Stimulated activated CD4-positive, alpha-beta T cell treated with anti-CD3 and anti-CD28 coated beads, Interleukin-4, amount 100 ng/mL, for 48 hours (primary cell): Measurements from ENCODE around the gene DPYD.
"Not testable (repeated sequence)": the region's sequence is repeated elsewhere in the genome, so short reads cannot be mapped to it uniquely, and the experiment has no call there.

ENCODE experiments used
- DNase-seq, 2 donors: peaks; one replicate each; pipeline ENCODE4 v3.0.0-alpha.2; 2020; ENCODE audit warnings: low read depth in 2 of 2

DPYD gene

DNA sequence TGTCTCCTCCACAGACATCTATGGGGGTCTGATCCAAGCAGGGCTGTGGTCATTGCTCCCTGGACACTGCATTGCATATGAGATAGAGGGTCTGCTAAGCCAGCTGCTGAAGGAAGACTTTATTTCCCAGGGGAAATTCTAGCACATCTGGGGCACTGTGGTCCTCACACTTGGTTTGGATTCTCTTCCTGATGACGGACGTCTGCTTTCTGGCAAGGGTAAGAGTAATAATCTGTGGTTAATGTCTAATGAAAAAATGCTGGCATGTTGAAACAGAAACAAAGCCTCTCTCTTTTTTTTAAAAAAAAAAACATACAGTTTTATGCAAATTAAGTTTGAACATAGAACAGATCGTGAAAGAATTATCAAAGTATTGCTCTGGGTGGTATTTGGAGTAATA, 553.9 kb downstream of the DPYD start:
- DNase-seq = no peak

DNA sequence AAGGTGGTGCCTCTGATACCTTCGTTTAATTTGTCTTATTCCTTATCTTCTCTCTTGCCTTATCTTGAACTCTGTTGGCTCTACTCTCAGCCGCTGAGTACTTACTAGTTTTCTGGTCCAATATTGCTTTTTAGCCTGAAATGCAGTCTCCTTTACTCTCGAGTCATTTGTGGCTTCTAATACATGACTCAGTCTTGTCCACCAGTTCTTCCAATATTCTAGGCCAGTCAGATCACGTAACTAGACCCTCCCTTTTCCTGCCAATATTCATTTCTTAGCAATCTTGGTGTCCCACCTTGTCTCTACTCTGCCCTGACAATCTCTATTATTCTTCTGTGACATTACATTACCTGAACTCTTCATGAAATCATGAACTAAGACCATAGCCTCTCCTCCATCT, 555.8 kb downstream of the DPYD start:
- no peak for DNase-seq

- DNase-seq = no peak
Observed at GRCh38 chr1:97364086-97364485, 556.7 kb downstream of the DPYD start.

DNA sequence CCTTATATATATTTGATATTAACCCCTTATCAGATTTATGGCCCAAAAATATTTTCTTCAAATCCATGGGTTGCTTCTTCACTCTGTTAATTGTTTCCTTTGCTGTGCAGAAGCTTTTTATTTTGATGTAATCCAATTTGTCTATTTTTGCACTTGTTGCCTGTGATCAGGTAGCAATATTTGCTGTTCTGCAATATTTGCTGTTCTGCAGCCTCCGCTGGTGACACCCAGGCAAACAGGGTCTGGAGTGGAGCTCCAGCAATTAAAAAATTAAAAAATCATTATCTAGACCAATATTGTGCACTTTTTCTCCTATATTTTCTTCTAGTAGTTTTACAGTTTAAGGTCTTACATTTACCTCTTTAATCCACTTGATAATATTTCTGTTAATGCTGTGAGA, 564.5 kb downstream of the DPYD start:
- no peak for DNase-seq

- DNase-seq = no peak
Observed at GRCh38 chr1:97352936-97353382, 567.9 kb downstream of the DPYD start.

GRCh38 chr1:97351846-97352245, 569.0 kb downstream of the DPYD start:
- no peak for DNase-seq

DNA sequence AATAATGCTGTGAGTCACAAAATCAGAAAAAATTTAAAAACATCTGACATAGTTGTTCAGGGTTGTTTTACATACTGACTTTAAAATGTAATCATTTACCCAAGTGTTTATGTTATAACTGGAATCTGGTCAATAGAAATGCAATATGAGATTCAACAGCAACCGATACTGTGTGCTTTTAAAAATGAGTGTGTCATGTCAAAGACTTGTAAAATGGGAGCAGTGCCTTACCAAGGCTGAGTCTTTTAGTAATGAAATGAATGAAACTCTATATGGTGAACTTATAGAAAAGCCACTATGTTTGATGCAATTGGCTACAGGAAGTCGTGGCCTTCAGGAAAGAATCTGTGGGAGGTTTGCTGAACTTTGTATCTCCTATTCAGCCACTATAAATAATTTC, 570.2 kb downstream of the DPYD start:
- DNase-seq = no peak

- DNase-seq = no peak
Observed at GRCh38 chr1:97350241-97350640, 570.6 kb downstream of the DPYD start.

DNA sequence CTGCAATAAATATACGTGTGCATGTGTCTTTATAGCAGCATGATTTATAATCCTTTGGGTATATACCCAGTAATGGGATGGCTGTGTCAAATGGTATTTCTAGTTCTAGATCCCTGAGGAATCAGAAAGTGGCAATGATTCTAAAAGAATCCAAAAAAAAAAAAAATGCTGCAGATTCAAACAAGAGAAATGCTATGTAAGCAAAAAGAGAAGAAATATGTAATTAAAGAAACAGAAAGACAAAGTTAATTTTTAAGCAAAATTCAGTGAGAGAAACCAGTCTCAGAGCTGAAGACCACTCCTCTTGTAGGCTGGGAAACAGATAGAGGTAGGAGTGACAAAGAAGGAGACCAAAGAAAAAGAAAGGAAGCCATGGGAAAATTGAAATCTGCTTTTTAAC, 571.0 kb downstream of the DPYD start:
- DNase-seq = not testable (repeated sequence)

GRCh38 chr1:97348599-97349265, 572.1 kb downstream of the DPYD start:
- no peak for DNase-seq

GRCh38 chr1:97340951-97341350, 579.9 kb downstream of the DPYD start:
- DNase-seq = no peak

- no peak for DNase-seq
Observed at GRCh38 chr1:97338347-97338746, 582.5 kb downstream of the DPYD start.

- no peak for DNase-seq
Observed at GRCh38 chr1:97337250-97338030, 583.4 kb downstream of the DPYD start.

- no peak for DNase-seq
Observed at GRCh38 chr1:97334454-97334853, 586.4 kb downstream of the DPYD start.

- no peak for DNase-seq
Observed at GRCh38 chr1:97332716-97333115, 588.1 kb downstream of the DPYD start.

DNA sequence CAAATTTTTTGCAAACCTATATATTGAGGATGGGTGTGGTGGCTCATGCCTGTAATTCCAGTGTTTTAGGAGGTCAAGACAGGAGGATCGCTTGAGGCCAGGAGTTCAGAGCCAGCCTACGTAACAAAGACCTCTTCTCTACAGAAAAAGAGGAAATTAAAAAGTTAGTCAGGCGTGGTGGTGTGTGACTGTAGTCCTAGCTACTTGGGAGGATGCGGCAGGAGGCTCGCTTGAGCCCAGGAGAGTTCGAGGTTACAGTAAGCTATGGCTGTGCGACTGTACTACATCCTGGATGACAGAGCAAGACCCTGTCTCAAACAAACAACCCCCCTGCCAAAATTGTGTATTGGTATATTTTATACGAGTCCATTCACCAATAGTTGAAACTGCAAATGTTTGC, 589.7 kb downstream of the DPYD start:
- DNase-seq = no peak

GRCh38 chr1:97314685-97315084, 606.1 kb downstream of the DPYD start:
- no peak for DNase-seq

DNA sequence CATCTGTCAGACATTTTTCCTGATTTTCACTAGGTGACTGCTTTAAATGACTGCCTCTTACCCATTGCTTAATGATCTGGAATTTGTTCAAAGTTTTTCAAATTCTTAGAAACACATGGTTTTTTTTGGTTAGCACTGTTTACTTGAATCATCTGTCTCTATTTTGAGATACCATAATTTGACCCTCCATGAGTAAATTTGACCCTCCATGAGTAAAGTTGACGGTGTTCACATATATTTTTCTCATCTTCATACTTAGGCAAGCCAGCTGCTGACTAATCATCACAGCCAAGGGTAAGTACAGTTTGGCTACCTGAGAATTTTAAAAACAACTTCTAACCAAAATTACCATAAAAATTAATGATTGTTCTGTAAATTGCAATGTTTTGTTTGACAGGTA, 612.7 kb downstream of the DPYD start:
- no peak for DNase-seq

DNA sequence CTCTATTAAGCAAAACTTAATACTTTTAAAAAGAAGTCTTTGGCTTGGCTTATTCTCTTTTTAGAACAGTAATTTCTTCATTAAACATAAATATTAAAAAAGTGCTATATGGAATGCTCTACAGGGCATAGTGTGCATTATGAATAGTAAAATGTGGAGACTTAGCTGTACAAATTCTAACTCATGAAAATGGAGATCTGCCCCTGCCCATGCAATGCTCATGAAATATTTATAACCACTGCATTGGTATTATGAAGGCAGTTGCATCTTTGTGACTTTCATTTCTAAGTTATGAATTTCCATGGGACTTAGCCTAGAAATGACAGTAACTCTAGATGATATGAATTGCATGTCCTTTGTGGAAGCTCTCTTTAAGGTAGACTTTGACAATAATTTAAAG, 613.3 kb downstream of the DPYD start:
- no peak for DNase-seq

- DNase-seq = no peak
Observed at GRCh38 chr1:97307151-97307550, 613.7 kb downstream of the DPYD start.

DNA sequence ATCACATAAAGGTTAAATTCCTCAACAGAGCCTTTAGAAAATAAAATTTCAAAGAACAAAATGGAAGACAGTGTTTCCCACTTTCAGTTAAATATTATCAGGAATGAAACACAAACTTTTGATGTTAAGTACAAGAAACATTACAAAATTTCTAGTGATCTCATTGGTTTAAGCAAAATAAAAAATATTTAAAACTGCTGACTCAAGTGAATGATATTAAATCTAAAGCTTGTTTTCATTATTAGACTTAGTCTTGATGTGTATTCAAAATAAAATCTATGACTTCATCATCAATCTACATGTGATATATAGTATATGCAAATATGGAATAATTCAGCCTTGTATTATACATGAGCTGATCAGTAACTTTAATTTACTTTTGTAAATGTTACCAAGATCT, 614.3 kb downstream of the DPYD start:
- DNase-seq = no peak

DNA sequence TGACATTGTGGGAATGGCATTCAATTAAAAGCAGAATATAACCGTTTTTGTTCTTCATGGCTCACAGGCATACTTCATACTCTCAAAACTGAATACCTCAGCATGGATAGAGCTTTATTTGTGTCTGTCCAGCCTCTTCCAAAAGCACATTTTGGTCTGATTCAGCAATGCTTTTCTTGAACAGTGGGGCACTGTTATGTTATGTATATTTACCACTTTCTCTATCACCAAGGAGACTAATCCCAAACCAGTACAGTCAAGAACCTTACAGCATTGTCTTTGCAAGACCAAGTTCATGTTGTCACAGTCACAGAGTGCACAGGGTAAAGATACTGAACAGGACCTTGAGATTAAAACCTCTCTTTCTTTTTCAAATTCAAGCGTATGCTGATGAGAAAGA, 616.5 kb downstream of the DPYD start:
- DNase-seq = no peak

- DNase-seq = no peak
Observed at GRCh38 chr1:97298966-97299365, 621.9 kb downstream of the DPYD start.

DNA sequence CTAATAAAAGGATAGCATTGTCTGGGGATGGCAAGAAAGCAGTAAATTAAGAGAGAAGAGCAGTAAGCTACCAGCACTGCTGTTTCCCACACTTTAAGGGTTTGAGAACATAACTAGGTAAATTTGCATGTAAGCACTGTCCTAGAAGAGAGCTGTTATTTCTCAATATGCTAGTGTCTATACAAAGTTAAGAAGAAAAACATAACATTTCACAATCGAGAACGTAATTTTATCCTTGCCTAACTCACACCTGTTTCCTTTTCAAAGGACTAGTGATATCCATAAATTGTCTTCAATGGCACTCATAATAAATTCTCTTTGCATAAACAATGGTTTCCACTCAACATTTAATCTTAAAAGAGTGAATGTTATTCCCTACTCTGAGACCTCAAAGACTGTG, 623.2 kb downstream of the DPYD start:
- DNase-seq = no peak
